Parathyroid adenoma (tissue), 2 donors: ENCODE data around the gene ADCYAP1.

Experiments
- H2AFZ ChIP-seq: fragments of 300-600 bp; sonication (generic); one replicate; pipeline ENCODE4 v1.7.0; 2017; ENCODE audit warnings: antibody characterized with exemption, mild to moderate bottlenecking
- H3K27ac ChIP-seq: fragments of 300-600 bp; sonication (generic); one replicate; pipeline ENCODE4 v1.7.0; 2017
- H3K27me3 ChIP-seq: fragments of 300-600 bp; sonication (generic); one replicate; pipeline ENCODE4 v1.7.0; 2017; ENCODE audit warnings: low read length; ENCODE audit not compliant: control insufficient read depth, insufficient read depth
- H3K36me3 ChIP-seq: fragments of 300-600 bp; sonication (generic); one replicate; pipeline ENCODE4 v1.7.0; 2017; ENCODE audit warnings: low read length; ENCODE audit not compliant: control insufficient read depth, insufficient read depth
- H3K4me1 ChIP-seq: fragments of 300-600 bp; sonication (generic); one replicate; pipeline ENCODE4 v1.7.0; 2017; ENCODE audit warnings: control low read depth
- H3K4me2 ChIP-seq: fragments of 300-600 bp; sonication (generic); one replicate; pipeline ENCODE4 v1.7.0; 2017; ENCODE audit warnings: low read length
- H3K4me3 ChIP-seq: fragments of 300-600 bp; sonication (generic); one replicate; pipeline ENCODE4 v1.7.0; 2017; ENCODE audit warnings: low read depth, low read length
- H3K79me2 ChIP-seq: fragments of 300-600 bp; sonication (generic); one replicate; pipeline ENCODE4 v1.7.0; 2017; ENCODE audit warnings: control low read depth
- H3K9ac ChIP-seq: fragments of 300-600 bp; sonication (generic); one replicate; pipeline ENCODE4 v1.7.0; 2017; ENCODE audit warnings: mild to moderate bottlenecking
- H3K9me3 ChIP-seq: fragments of 300-600 bp; sonication (generic); one replicate; pipeline ENCODE4 v1.7.0; 2017; ENCODE audit warnings: low read length; ENCODE audit not compliant: control insufficient read depth
- TF ChIP-seq, protein P1 (sequence below): fragments of 300-600 bp; sonication (generic); IDR thresholded peaks from one replicate; pipeline ENCODE4 v1.7.0; 2017; ENCODE audit warnings: antibody characterized with exemption, mild to moderate bottlenecking
- donor health status: primary hyperparathyroidism.

ADCYAP1 gene

GRCh38 chr18:875912-876311 is 28.8 kb upstream of the ADCYAP1 start:
- Histone ChIP-seq H3K9ac (no peak overlapping the region), H3K27ac (no peak overlapping the region), H3K79me2 (no peaks in the 10 kb centered on the region), H3K4me1 (no peaks in the 10 kb centered on the region), H3K4me2 (no peak overlapping the region), H2AFZ (no peak overlapping the region), H3K9me3 (no peaks in the 10 kb centered on the region), H3K27me3 (no peaks in the 10 kb centered on the region), H3K36me3 (no peaks in the 10 kb centered on the region), H3K4me3 (no peak overlapping the region)
- TF ChIP-seq, protein P1, sequence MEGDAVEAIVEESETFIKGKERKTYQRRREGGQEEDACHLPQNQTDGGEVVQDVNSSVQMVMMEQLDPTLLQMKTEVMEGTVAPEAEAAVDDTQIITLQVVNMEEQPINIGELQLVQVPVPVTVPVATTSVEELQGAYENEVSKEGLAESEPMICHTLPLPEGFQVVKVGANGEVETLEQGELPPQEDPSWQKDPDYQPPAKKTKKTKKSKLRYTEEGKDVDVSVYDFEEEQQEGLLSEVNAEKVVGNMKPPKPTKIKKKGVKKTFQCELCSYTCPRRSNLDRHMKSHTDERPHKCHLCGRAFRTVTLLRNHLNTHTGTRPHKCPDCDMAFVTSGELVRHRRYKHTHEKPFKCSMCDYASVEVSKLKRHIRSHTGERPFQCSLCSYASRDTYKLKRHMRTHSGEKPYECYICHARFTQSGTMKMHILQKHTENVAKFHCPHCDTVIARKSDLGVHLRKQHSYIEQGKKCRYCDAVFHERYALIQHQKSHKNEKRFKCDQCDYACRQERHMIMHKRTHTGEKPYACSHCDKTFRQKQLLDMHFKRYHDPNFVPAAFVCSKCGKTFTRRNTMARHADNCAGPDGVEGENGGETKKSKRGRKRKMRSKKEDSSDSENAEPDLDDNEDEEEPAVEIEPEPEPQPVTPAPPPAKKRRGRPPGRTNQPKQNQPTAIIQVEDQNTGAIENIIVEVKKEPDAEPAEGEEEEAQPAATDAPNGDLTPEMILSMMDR: no peak

- Histone ChIP-seq H3K27me3 (no peaks in the 10 kb centered on the region), H3K4me3 (no peak overlapping the region), H3K36me3 (no peaks in the 10 kb centered on the region), H3K27ac (no peak overlapping the region), H2AFZ (no peak overlapping the region), H3K79me2 (no peaks in the 10 kb centered on the region), H3K9ac (no peak overlapping the region), H3K4me1 (no peaks in the 10 kb centered on the region), H3K4me2 (no peak overlapping the region), H3K9me3 (no peaks in the 10 kb centered on the region)
- TF ChIP-seq, protein P1: no peak
Measured at GRCh38 chr18:877238-877637, 27.4 kb upstream of the ADCYAP1 start.

- H3K79me2 ChIP-seq: no peaks in the 10 kb centered on the region
- no peaks in the 10 kb centered on the region for H3K27me3 ChIP-seq
- H3K36me3 ChIP-seq: no peaks in the 10 kb centered on the region
- no peaks in the 10 kb centered on the region for H3K4me1 ChIP-seq
- H3K9ac ChIP-seq: no peak overlapping the region
- TF ChIP-seq, protein P1: no peak
- H2AFZ ChIP-seq: no peak overlapping the region
- H3K27ac ChIP-seq: no peak overlapping the region
- no peak overlapping the region for H3K4me2 ChIP-seq
- no peak overlapping the region for H3K4me3 ChIP-seq
- no peaks in the 10 kb centered on the region for H3K9me3 ChIP-seq
Measured at GRCh38 chr18:886076-886475, 18.6 kb upstream of the ADCYAP1 start.

GRCh38 chr18:887716-888115 is 17.0 kb upstream of the ADCYAP1 start:
- Histone ChIP-seq H3K4me3 (no peak overlapping the region), H3K79me2 (no peaks in the 10 kb centered on the region), H3K27ac (no peak overlapping the region), H3K27me3 (no peaks in the 10 kb centered on the region), H3K4me2 (no peak overlapping the region), H3K4me1 (no peaks in the 10 kb centered on the region), H3K9me3 (no peaks in the 10 kb centered on the region), H3K9ac (no peak overlapping the region), H3K36me3 (no peaks in the 10 kb centered on the region), H2AFZ (no peak overlapping the region)
- TF ChIP-seq, protein P1: no peak

- Histone ChIP-seq H3K4me2 (no peak overlapping the region), H2AFZ (no peak overlapping the region), H3K4me3 (no peak overlapping the region), H3K9me3 (no peaks in the 10 kb centered on the region), H3K36me3 (no peaks in the 10 kb centered on the region), H3K9ac (no peak overlapping the region), H3K27me3 (no peaks in the 10 kb centered on the region), H3K27ac (no peak overlapping the region), H3K79me2 (no peaks in the 10 kb centered on the region), H3K4me1 (no peaks in the 10 kb centered on the region)
- TF ChIP-seq, protein P1: no peak
Measured at GRCh38 chr18:892316-892715, 12.4 kb upstream of the ADCYAP1 start.
